ENCODE data around the gene SPP2. TPM values are rescaled to one million over a fixed set of nuclear protein-coding genes. Genes with fewer than 3 reads are reported as not detected.
A peak's percentile ranks its signal among the peaks of the same experiment; 100 is the strongest.

Gene SPP2
- total RNA-seq, 2 experiments from 2014 or later, result not detected

- intact Hi-C loops (cut with micrococcal nuclease), result loop anchor here (1.0 kb wide), 1 partner anchor 35 kb away; no protein-coding TSS in a partner anchor
- CTCF ChIA-PET, result no interaction called here
These were observed 25.0 kb upstream of the SPP2 start for GRCh38 chr2:234025466-234025865.

GRCh38 chr2:234025891-234026401 lies 24.6 kb upstream of the SPP2 start:
- no peak for DNase-seq
- H3K4me3 Mint-ChIP-seq, result peak overlapping the region; percentile 57
- CTCF ChIA-PET, result no interaction called here
- H3K36me3 Mint-ChIP-seq (ENCODE audit: low read depth), result no peaks in the 10 kb centered on the region
- H3K9me3 Mint-ChIP-seq, result peaks cover 2% of the 10 kb centered on the region
- no peaks in the 10 kb centered on the region for H3K27me3 Mint-ChIP-seq (ENCODE audit: low read depth)
- H3K27ac Mint-ChIP-seq, result no peak overlapping the region
- intact Hi-C loops (cut with micrococcal nuclease), result loop anchor here (1.0 kb wide), 1 partner anchor 36 kb away; no protein-coding TSS in a partner anchor
- peaks cover 30% of the 10 kb centered on the region for H3K4me1 Mint-ChIP-seq (ENCODE audit: low read depth)

More at GRCh38 chr2:234025466-234025865, 25.0 kb upstream of the SPP2 start:
- H3K4me1 Mint-ChIP-seq (ENCODE audit: low read depth), result peaks cover 30% of the 10 kb centered on the region
- H3K27ac Mint-ChIP-seq, result no peak overlapping the region
- H3K36me3 Mint-ChIP-seq (ENCODE audit: low read depth), result no peaks in the 10 kb centered on the region
- peaks cover 2% of the 10 kb centered on the region for H3K9me3 Mint-ChIP-seq
- peak overlapping the region; percentile 57 for H3K4me3 Mint-ChIP-seq
- DNase-seq, result peak; percentile 38
- no peaks in the 10 kb centered on the region for H3K27me3 Mint-ChIP-seq (ENCODE audit: low read depth)

DNA sequence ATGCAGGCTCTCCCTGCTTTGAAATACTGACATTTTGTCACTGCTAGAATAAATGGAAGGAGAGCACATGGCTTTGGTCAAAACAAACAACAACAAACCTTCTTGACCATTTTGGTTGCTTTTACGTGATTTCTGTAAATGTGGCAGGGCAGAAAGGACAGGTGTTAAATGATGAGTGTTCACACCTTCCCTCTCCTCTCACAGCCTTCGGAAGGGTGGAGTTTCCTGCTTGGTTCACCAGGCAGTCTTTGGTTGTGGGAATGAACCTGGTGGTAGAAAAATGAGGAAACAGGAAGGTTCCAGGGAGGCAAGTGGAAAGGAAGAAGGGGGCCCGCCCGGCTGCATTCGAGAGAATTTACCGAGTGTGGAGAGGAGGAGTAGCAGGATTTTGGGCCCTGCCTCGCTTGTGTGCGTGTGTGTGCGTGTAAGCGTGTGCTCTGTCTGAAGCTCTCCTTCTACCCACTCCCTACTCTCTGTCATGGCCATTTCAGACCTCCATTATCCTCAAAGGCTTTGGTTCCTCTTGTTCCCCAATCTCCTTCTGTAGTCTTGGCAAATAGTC lies 23.7 kb upstream of the SPP2 start:
- Mint-ChIP-seq H3K36me3 (ENCODE audit: low read depth) (no peaks in the 10 kb centered on the region), H3K9me3 (peaks cover 2% of the 10 kb centered on the region), H3K27me3 (ENCODE audit: low read depth) (no peaks in the 10 kb centered on the region), H3K27ac (no peak overlapping the region), H3K4me3 (no peak overlapping the region), H3K4me1 (ENCODE audit: low read depth) (peaks cover 33% of the 10 kb centered on the region)
- intact Hi-C loops (cut with micrococcal nuclease), result no loop called here
- CTCF ChIA-PET, result no interaction called here
- DNase-seq, result no peak

DNA sequence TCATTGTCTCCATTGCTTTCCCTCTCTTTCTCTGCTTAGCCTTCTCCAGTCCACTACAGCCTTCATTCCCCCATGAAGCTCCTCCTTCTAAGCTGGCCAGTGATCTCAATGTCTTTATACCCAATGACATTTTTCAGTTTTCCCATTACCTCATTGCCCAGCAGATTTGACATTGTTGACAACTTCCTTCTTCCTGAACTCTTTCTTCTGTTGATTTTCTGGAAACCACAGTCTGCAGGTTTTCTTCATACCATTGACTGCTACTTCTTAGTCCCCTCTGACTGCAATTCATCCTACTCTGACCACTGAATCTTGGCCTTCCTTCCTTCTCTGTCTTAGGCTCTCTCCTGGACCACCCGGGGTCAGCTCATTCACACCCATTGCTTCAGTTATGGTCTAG lies 22.9 kb upstream of the SPP2 start:
- CTCF ChIA-PET, result no interaction called here
- H3K36me3 Mint-ChIP-seq (ENCODE audit: low read depth), result no peaks in the 10 kb centered on the region
- peaks cover 38% of the 10 kb centered on the region for H3K4me1 Mint-ChIP-seq (ENCODE audit: low read depth)
- no peaks in the 10 kb centered on the region for H3K27me3 Mint-ChIP-seq (ENCODE audit: low read depth)
- peaks cover 2% of the 10 kb centered on the region for H3K9me3 Mint-ChIP-seq
- H3K27ac Mint-ChIP-seq, result no peak overlapping the region
- H3K4me3 Mint-ChIP-seq, result no peak overlapping the region
- no peak for DNase-seq
- intact Hi-C loops (cut with micrococcal nuclease), result no loop called here

GRCh38 chr2:234029150-234029733 lies 21.3 kb upstream of the SPP2 start:
- CTCF ChIA-PET, result interaction anchor here (0.6 kb wide), 1 partner anchor 162 kb away, joined by 3 read pairs; no protein-coding TSS in a partner anchor
- Mint-ChIP-seq H3K4me3 (no peak overlapping the region), H3K4me1 (ENCODE audit: low read depth) (peaks cover 37% of the 10 kb centered on the region)

GRCh38 chr2:234031207-234031606 lies 19.3 kb upstream of the SPP2 start:
- Mint-ChIP-seq H3K36me3 (ENCODE audit: low read depth) (no peaks in the 10 kb centered on the region), H3K27ac (no peak overlapping the region), H3K27me3 (ENCODE audit: low read depth) (no peaks in the 10 kb centered on the region), H3K4me3 (no peak overlapping the region), H3K4me1 (ENCODE audit: low read depth) (peaks cover 24% of the 10 kb centered on the region), H3K9me3 (peaks cover 7% of the 10 kb centered on the region)
- CTCF ChIA-PET, result no interaction called here
- no peak for DNase-seq
- intact Hi-C loops (cut with micrococcal nuclease), result no loop called here

More at GRCh38 chr2:234029150-234029733, 21.3 kb upstream of the SPP2 start:
- Mint-ChIP-seq H3K27ac (no peak overlapping the region), H3K27me3 (ENCODE audit: low read depth) (no peaks in the 10 kb centered on the region), H3K9me3 (peaks cover 5% of the 10 kb centered on the region), H3K36me3 (ENCODE audit: low read depth) (no peaks in the 10 kb centered on the region)
- intact Hi-C loops (cut with micrococcal nuclease), result no loop called here
- DNase-seq, result no peak

DNA sequence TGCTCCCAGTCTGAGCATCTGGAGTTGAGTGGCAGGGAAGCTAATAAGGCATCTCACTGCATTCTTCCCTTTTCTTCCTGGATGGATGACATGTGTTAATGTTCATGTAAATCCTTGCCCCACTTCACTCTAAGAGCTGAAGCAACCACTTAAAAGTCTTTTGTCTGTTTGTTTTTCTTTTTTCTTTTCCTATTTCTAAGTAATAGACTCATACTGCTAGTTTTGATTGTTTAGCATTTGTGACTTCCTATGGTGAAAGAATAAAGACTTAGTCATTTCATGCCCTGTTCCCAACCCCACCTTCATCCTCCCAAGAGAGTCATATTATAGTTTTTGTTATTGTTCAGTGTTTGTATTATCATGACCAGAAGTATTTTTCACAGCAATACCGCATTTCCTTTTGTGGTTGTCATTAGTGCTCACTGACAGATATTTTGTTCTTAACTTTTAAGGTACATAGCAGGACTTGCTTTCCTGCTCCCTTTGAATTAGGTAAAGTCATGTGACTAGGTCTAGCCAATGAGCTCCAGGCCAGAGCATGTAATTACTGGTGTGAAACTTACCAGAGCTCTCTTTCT lies 18.1 kb upstream of the SPP2 start:
- H3K27me3 Mint-ChIP-seq (ENCODE audit: low read depth), result peaks cover 2% of the 10 kb centered on the region
- H3K4me3 Mint-ChIP-seq, result no peak overlapping the region
- CTCF ChIA-PET, result no interaction called here
- peaks cover 15% of the 10 kb centered on the region for H3K9me3 Mint-ChIP-seq
- no peak overlapping the region for H3K27ac Mint-ChIP-seq
- intact Hi-C loops (cut with micrococcal nuclease), result loop anchor here (1.0 kb wide), 1 partner anchor 42 kb away; no protein-coding TSS in a partner anchor
- H3K36me3 Mint-ChIP-seq (ENCODE audit: low read depth), result peaks cover 1% of the 10 kb centered on the region
- peaks cover 14% of the 10 kb centered on the region for H3K4me1 Mint-ChIP-seq (ENCODE audit: low read depth)
- peak; percentile 41 for DNase-seq

- intact Hi-C loops (cut with micrococcal nuclease), result no loop called here
- peaks cover 9% of the 10 kb centered on the region for H3K4me1 Mint-ChIP-seq (ENCODE audit: low read depth)
- peaks cover 1% of the 10 kb centered on the region for H3K36me3 Mint-ChIP-seq (ENCODE audit: low read depth)
- H3K4me3 Mint-ChIP-seq, result no peak overlapping the region
- DNase-seq, result no peak
- H3K27me3 Mint-ChIP-seq (ENCODE audit: low read depth), result peaks cover 2% of the 10 kb centered on the region
- CTCF ChIA-PET, result interaction anchor here (0.7 kb wide), 1 partner anchor 39 kb away, joined by 3 read pairs; no protein-coding TSS in a partner anchor
- peaks cover 15% of the 10 kb centered on the region for H3K9me3 Mint-ChIP-seq
- H3K27ac Mint-ChIP-seq, result no peak overlapping the region
These were observed 17.3 kb upstream of the SPP2 start for GRCh38 chr2:234033174-234033573.

DNA sequence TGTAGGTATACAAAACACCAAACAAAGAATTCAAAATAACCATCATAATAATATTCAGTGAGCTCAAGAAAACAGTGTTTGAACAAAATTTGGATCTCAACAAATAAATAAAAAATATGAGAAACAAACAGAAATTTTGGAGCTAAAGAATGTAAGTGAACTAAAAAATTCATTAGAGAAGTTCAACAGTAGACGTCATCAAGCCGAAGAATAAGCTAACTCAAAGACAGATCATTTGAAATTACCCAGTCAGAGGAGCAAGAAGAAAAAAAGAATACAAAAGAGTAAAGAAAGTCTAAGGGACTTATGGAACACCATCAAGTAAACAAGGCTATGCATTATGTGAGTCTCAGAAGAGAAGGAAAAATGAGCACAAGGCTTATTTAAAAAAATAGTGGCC lies 16.6 kb upstream of the SPP2 start:
- CTCF ChIA-PET, result interaction anchor here (0.7 kb wide), 1 partner anchor 38 kb away, joined by 3 read pairs; no protein-coding TSS in a partner anchor
- no peak for DNase-seq
- intact Hi-C loops (cut with micrococcal nuclease), result no loop called here
- Mint-ChIP-seq H3K27me3 (ENCODE audit: low read depth) (peaks cover 2% of the 10 kb centered on the region), H3K9me3 (peaks cover 17% of the 10 kb centered on the region), H3K4me1 (ENCODE audit: low read depth) (peaks cover 9% of the 10 kb centered on the region), H3K36me3 (ENCODE audit: low read depth) (peaks cover 1% of the 10 kb centered on the region), H3K4me3 (no peak overlapping the region), H3K27ac (no peak overlapping the region)

DNA sequence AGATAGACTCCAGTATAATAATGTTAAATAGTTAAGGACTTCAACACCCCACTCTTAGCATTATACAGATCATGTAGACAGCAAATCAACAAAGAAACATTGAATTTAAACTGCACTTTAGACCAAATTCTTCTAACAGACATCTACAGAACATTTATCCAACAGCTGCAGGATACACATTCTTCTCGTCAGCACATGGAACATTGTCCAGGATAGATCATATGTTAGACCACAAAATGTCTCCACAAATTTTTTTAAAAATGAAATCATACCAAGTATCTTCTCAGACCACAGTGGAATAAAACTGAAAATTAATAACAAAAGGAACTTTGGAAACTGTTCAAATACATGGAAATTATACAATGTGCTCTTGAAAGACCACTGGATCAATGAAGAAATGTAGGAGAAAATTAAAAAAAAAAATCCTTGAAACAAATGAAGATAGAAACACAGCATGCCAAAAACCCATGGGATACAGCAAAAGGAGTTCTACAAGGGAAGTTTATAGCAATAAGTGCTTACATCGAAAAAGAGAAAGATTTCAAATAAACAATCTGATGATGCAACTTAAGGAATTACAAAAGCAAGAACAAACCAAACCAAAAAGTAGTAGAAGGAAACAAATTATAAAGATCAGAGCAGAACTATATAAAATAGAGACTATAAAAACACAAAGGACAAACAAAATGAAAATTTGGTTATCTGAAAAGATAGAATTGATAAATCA lies 12.3 kb upstream of the SPP2 start:
- intact Hi-C loops (cut with micrococcal nuclease), result no loop called here
- H3K36me3 Mint-ChIP-seq (ENCODE audit: low read depth), result peaks cover 1% of the 10 kb centered on the region
- H3K4me3 Mint-ChIP-seq, result no peak overlapping the region
- H3K27me3 Mint-ChIP-seq (ENCODE audit: low read depth), result peaks cover 2% of the 10 kb centered on the region
- CTCF ChIA-PET, result no interaction called here
- H3K27ac Mint-ChIP-seq, result no peak overlapping the region
- DNase-seq, result no peak
- H3K9me3 Mint-ChIP-seq, result peaks cover 17% of the 10 kb centered on the region
- no peaks in the 10 kb centered on the region for H3K4me1 Mint-ChIP-seq (ENCODE audit: low read depth)

GRCh38 chr2:234044157-234044556 lies 6.3 kb upstream of the SPP2 start:
- CTCF ChIA-PET, result no interaction called here
- no peaks in the 10 kb centered on the region for H3K27me3 Mint-ChIP-seq (ENCODE audit: low read depth)

DNA sequence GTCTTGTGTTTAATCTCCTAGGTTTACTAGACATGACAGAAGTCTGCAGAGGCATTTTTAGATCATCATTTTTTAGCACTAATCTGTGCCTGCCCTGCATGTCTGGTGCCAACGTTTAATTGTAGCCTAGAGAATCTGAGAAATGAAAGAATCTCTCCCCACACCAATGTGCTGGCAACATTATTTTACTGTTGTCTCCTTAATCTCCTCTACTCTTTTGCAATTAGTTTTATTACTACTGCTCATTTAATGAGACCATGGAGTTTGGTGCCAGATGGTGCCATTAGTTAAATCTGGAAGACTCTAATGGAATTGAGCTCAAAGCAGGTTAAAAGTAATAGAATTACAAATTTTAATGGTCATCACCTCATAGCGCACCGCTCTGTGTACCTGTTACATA lies 4.0 kb upstream of the SPP2 start:
- Mint-ChIP-seq H3K27ac (no peak overlapping the region), H3K36me3 (ENCODE audit: low read depth) (no peaks in the 10 kb centered on the region), H3K4me3 (no peak overlapping the region), H3K9me3 (no peaks in the 10 kb centered on the region), H3K27me3 (ENCODE audit: low read depth) (no peaks in the 10 kb centered on the region), H3K4me1 (ENCODE audit: low read depth) (peaks cover 4% of the 10 kb centered on the region)
- DNase-seq, result no peak
- CTCF ChIA-PET, result no interaction called here
- intact Hi-C loops (cut with micrococcal nuclease), result no loop called here

More at GRCh38 chr2:234044157-234044556, 6.3 kb upstream of the SPP2 start:
- no peaks in the 10 kb centered on the region for H3K4me1 Mint-ChIP-seq (ENCODE audit: low read depth)
- H3K4me3 Mint-ChIP-seq, result no peak overlapping the region
- no peaks in the 10 kb centered on the region for H3K36me3 Mint-ChIP-seq (ENCODE audit: low read depth)
- no peaks in the 10 kb centered on the region for H3K9me3 Mint-ChIP-seq
- no peak for DNase-seq
- intact Hi-C loops (cut with micrococcal nuclease), result no loop called here
- H3K27ac Mint-ChIP-seq, result no peak overlapping the region
